ENCODE results near the gene CDCA7. TPM values are rescaled to one million over a fixed set of nuclear protein-coding genes. Genes with fewer than 3 reads are reported as not detected.

The CDCA7 gene
- total and polyA plus RNA-seq, 4 donors, result 0.69 to 17.7 (median 1.9) TPM

- H3K9ac ChIP-seq (ENCODE audit: insufficient read depth in 1 of 2, low read length in 2 of 2), result no peak overlapping the region
- WGBS, 2 donors, result 93% methylated on average over 9 of the region's 9 CpGs
- no peak for ATAC-seq (ENCODE audit: insufficient read depth, low FRiP score)
These were observed 42.6 kb upstream of the CDCA7 start for GRCh38 chr2:173311844-173312606.

GRCh38 chr2:173323371-173323770 is 31.3 kb upstream of the CDCA7 start:
- DNase-seq (no peak), ATAC-seq (ENCODE audit: insufficient read depth, low FRiP score) (no peak)
- no peaks in the 10 kb centered on the region for H3K4me1 ChIP-seq (ENCODE audit: control insufficient read depth in 5 of 5, insufficient read depth in 5 of 5, low read length in 5 of 5)
- no peak overlapping the region for H3K9ac ChIP-seq (ENCODE audit: insufficient read depth in 1 of 2, low read length in 2 of 2)
- H3K9me3 ChIP-seq (ENCODE audit: control insufficient read depth in 4 of 4, insufficient read depth in 3 of 4, low read length in 3 of 4), result peaks cover 0 to 14% (median 6%) of the 10 kb centered on the region in 4 donors
- no peak overlapping the region for H3K4me3 ChIP-seq
- H3K27ac ChIP-seq (ENCODE audit: low read depth in 1 of 2, low read length in 1 of 2), result no peak overlapping the region
- H3K36me3 ChIP-seq (ENCODE audit: control insufficient read depth in 4 of 4, insufficient read depth in 4 of 4, low read length in 4 of 4), result no peaks in the 10 kb centered on the region
- 90 to 91% methylated on average over 6 of the region's 6 CpGs for WGBS, 2 donors
- no peaks in the 10 kb centered on the region for H3K27me3 ChIP-seq (ENCODE audit: control insufficient read depth in 3 of 3, insufficient read depth in 3 of 3, low read length in 2 of 3)
- TF ChIP-seq CTCF (IDR thresholded peaks at IDR 0.05; ENCODE audit: control extremely low read depth, extremely low read depth), result no peak

More at GRCh38 chr2:173311844-173312606, 42.6 kb upstream of the CDCA7 start:
- Histone ChIP-seq H3K9me3 (ENCODE audit: control insufficient read depth in 4 of 4, insufficient read depth in 3 of 4, low read length in 3 of 4) (peaks cover 0 to 7% (median 0%) of the 10 kb centered on the region in 4 donors), H3K27me3 (ENCODE audit: control insufficient read depth in 3 of 3, insufficient read depth in 3 of 3, low read length in 2 of 3) (no peaks in the 10 kb centered on the region), H3K4me3 (no peak overlapping the region), H3K27ac (ENCODE audit: low read depth in 1 of 2, low read length in 1 of 2) (no peak overlapping the region), H3K4me1 (ENCODE audit: control insufficient read depth in 5 of 5, insufficient read depth in 5 of 5, low read length in 5 of 5) (no peaks in the 10 kb centered on the region), H3K36me3 (ENCODE audit: control insufficient read depth in 4 of 4, insufficient read depth in 4 of 4, low read length in 4 of 4) (no peaks in the 10 kb centered on the region)
- no peak for TF ChIP-seq CTCF (IDR thresholded peaks at IDR 0.05; ENCODE audit: control extremely low read depth, extremely low read depth)
- DNase-seq, result no peak

- no peaks in the 10 kb centered on the region for H3K27me3 ChIP-seq (ENCODE audit: control insufficient read depth in 3 of 3, insufficient read depth in 3 of 3, low read length in 2 of 3)
- TF ChIP-seq CTCF (IDR thresholded peaks at IDR 0.05; ENCODE audit: control extremely low read depth, extremely low read depth), result no peak
- peaks cover 0 to 20% (median 8%) of the 10 kb centered on the region in 4 donors for H3K9me3 ChIP-seq (ENCODE audit: control insufficient read depth in 4 of 4, insufficient read depth in 3 of 4, low read length in 3 of 4)
- ATAC-seq (ENCODE audit: insufficient read depth, low FRiP score) (no peak), DNase-seq (no peak)
- H3K36me3 ChIP-seq (ENCODE audit: control insufficient read depth in 4 of 4, insufficient read depth in 4 of 4, low read length in 4 of 4), result no peaks in the 10 kb centered on the region
- H3K9ac ChIP-seq (ENCODE audit: insufficient read depth in 1 of 2, low read length in 2 of 2), result no peak overlapping the region
- no peak overlapping the region for H3K4me3 ChIP-seq
- WGBS, 2 donors, result 84 to 92% methylated on average over 1 of the region's 1 CpG
- no peak overlapping the region for H3K27ac ChIP-seq (ENCODE audit: low read depth in 1 of 2, low read length in 1 of 2)
- H3K4me1 ChIP-seq (ENCODE audit: control insufficient read depth in 5 of 5, insufficient read depth in 5 of 5, low read length in 5 of 5), result no peaks in the 10 kb centered on the region
These were observed 27.9 kb upstream of the CDCA7 start for GRCh38 chr2:173326806-173327205.
